Activated CD8-positive, alpha-beta memory T cell treated with anti-CD3 and anti-CD28 coated beads, Interleukin-2, amount 50 U/mL, for 48 hours (primary cell): Measurements from ENCODE around the gene UBR4.

Experiments
- DNase-seq: peaks from one replicate; pipeline ENCODE4 v3.0.0-alpha.2; 2020

UBR4 gene

DNA sequence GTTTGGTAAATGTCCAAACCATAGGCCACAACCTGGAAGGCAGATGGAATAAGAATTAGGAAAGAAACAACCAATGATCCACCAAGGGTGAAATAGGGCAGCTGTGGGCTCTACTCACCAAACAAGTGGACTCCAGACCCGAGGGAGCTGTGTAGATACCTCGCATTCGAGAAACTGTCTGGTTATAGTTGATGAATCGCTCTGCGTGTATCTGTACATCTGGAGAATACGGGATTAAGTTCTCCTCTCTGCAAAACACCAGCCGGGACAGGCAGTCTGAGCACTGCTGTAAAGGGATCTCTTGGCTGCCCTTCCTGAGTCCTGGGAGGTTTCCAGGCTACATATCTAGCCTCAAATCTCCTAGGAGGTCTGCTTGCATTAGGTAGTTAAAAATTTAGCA, 9.4 kb upstream of the UBR4 start:
- DNase-seq: peak; percentile 43

DNA sequence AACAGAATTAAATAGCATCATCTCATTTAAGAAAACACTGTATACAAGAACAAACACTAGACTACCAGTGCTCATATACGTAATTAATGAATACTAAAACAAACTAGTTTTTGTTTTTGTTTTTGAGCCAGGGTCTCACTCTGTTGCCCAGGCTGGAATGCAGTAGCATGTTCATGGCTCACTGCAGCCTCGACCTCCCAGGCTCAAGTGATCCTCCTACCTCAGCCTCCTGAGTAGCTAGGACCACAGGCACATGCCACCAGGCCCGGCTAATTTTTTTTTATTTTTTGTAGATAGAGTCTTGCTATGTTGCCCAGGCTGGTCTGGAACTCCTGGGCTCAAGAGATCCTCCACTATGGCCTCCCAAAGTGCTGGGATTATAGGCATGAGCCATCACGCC, 6.5 kb upstream of the UBR4 start:
- peak; percentile 7 for DNase-seq

DNA sequence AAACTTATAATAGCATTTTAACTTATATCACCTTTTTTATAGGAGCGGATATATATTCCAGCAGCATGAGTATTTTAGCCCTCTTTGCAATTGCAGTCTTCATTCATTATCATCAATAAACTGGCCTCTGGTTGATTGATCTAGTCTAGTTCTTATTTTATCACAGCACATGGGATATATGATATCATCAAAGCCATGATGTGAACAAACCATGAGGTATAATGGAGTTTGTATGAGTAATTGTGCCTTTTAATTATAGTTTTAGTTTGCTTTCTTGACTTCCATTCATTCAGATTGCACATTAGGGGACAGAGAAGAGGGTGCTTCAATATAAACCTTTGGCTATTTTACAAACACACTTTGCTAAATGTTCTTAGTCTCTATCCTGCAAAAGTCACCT, 3.5 kb upstream of the UBR4 start:
- no peak for DNase-seq

DNA sequence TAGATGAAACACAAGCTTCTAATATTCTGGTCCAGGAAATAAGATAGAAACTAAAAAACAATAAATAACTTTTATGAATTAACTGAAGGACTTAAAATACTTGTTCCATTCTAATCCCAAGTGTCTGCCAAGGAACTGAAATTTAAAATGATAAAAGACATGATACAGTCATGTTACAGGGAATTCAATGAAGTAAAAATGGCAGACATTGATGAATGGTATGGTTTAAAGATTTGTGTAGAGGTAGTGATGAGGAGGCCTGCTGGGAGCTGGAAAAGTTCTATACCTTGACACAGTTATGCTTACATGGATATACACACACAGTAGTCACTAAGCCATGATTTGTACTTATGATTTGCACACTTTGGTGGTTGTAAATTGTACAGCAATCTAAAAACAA, 2.1 kb upstream of the UBR4 start:
- no peak for DNase-seq

DNA sequence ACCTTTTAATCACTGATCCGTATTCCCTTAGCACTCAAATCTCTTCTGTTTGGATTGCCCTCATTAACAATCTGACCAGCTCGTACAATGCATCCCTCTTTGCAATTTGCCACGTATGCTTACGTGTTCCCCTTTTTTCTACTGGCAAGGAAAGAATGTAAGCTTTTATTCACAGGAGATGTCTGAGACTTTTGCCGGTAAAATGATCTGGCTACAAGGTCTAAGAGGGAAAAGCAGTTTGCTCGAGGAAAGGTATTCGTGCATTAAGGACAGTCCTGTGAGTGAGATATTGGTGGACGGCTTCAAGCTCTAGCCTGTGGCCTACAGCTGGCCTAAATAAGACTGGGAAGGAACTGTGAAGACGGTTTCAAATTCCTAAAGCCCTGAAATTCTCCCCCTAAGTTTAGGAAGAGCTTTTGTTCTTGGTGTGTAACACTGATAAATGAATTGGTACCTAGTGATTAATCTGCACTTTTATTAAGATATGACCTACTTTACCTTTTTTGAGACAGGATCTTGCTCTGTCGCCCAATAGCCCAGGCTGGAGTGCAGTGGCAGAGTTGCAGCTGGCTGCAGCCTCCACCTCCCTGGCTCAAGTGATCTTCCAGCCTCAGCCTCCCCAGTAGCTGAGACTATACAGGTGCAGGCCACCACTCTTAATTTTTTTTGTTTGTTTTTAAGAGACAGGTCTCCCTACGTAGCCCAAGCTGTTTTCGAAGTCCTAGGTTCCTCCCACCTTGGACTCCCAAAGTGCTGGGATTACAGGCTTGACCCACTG, 895 bp upstream of the UBR4 start:
- DNase-seq: no peak

DNA sequence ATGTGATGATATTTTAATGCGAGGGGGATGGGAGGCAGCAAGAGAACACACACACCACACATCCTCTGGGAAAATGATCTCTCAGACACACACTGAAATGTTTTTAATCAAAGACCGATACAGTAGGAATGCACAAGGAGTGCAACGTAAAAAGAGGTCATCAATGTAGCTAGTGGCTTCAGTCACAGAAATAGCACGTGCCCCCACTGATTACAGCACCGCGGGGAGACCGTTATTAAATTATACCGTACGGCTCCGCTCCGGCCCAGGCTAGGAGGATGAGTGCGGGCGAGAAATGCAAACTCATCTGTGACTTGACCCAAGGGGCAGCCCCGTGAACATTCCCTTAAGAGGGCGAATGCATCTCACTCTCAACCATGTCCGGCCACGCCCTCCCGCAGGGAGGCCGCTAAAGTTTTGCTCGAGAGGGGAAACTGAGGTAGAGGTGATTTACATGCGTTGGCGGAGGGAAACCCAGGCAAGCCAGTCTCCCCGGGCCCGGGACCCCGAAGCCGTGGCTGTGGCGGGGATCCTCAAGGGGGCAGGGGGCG, 552 bp downstream of the UBR4 start:
- DNase-seq: no peak

DNA sequence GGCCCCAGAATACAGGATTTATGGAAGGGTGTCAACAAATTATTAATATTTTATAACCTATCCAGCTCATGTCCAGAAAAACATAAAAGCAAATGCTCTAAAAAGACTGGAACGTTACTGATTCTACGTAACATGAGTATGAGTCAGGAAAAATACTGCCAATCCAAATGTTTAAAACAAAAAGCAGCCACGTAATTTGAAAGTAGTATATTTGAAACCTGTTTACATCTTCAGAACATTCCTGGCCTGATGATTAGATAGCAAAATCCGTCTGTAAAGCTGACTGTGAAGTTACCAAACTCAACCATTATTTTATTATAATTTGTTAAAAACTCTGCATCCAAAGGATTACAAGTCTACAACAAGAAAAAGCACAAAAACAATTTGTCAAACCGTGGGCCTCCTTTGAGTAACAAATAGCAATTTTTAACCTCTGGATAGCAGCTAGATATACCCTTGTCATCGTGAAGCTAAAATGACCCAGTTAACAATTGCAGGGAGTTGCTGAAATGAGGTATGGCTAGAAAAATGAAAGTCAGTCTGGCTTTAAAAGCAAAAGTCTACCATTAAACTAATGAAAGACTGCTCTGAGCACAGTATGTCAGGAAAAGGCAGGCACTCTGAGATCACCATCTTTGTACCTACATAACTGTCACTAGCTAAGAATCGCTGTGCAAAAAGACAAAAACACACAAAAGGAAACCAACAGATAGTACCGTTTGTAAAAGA, 1.2 kb downstream of the UBR4 start:
- DNase-seq: no peak

DNA sequence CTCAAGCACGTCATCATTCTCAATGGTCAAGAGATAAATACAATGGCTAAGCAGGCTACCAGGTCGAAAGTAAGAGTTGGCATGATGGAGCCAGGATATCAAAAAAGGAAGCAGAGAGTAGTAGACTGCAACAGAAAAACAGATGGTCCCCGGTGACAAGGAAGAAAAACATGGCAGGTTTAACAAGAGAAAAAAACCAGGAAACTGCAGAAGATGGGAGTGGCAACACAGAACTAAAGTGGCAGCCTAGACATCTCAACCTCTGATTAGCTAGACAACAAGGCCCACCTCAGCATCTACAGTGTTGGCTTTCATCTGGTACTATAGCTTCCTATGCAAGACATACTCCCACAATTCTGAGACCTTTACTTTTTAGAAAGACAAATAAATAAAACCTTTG, 3.1 kb downstream of the UBR4 start:
- DNase-seq: no peak

DNA sequence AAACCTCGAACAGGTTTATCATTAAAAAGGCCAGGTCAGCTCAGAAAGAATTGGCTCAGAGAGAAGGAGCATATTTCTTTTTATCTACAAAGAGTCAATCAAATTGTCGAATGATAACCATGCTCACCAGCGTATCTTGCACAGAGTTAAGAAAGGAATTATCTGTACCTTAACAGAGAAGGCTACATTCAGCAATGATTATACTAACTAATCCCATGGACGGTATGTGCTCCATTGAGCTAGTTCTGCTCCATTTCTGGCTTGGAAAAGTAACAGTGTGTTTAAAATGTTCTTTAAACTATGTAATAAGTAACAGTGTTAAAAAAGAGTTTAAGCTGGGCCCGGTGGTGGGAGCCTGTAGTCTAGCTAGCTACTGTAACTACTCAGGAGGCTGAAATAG, 4.2 kb downstream of the UBR4 start:
- DNase-seq: no peak

DNA sequence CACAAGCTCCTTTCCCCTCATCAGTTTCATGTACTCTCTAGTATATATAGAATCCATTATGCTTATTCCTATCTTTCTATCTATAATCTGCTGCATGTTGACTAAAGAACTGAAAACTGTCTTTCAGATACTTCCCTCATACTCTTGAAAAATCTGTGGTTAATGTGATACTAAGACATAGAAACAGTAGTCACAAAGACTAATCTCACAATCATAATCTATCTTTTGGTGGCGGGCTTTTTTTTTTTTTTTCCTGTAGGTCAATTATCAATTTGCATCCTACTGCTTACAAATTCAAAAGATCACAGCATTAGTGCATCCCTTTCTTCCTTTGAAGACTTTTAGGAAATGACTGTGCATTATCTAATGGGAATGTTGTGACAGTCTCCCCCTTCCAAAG, 4.7 kb downstream of the UBR4 start:
- no peak for DNase-seq

DNA sequence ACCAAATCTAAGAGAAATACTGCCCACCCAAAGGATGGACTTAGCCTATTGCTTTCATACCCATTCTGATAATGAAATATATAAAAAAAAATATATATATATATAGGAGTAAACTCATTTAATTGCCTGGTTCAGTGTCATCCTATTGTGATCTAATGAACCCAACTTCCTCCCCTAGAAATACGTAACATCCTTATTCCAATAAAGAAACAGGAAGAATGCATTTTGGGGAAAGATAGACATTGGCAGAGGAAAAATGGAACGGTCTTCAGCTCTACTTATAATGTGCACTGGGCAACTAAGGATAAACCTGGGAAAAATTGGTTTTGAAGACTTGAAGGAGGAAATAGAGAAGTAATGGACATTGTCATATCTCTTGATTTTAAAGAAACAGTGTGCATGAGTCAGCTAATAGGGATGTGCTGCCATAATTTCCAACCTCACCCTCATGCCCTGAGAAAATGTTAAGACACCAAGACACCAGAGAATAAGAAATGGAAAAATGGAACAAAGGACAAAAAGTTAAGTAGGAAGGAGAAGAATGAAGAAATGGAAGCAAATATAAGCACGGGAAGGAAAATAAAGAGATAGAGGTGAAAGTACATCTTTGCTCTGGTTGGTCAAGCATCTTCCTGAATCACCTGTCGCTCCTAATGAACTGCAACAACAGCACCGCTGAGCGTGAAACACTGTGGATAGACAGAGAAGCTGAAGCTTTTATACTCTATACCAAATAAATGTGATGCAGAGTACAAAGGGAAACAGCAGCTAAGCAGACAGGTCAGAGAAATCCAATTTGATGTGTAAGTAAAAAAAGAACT, 5.4 kb downstream of the UBR4 start:
- DNase-seq: no peak

DNA sequence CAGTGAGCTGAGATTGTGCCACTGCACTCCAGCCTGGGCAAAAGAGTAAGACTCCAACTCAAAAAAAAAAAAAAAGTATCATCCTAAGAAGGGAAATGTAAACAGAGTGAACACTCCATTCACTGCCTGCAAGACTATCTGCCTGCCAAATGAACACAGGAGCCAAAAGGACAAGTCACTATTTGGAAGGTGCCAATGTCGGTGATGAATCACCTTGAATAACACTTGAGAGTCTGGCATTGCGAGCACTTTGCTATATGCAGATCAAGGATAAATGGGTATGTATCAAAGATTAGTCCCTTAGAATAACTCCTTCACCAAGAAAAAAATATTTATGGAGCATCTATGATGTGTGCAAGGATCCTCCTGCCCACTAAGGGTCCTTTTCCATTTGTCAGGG, 6.6 kb downstream of the UBR4 start:
- DNase-seq: no peak

DNA sequence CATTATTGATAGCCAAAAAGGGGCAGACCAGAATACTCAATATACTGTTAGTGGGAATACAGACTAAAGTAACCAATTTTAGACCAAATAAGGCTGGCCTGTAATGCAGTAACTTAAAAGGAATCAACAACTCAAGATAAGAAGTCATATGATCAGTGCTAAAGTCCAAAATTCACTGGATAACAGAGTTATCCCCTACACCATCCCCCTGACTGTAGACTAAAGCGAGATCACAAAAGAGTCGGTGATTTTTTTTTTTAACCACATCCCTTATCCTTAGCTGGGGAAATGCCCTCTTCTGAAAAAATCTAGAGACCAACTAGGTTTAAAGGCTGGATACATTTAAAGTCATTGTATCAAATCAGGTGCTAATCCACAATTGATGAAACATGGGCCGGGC, 7.7 kb downstream of the UBR4 start:
- DNase-seq: no peak

DNA sequence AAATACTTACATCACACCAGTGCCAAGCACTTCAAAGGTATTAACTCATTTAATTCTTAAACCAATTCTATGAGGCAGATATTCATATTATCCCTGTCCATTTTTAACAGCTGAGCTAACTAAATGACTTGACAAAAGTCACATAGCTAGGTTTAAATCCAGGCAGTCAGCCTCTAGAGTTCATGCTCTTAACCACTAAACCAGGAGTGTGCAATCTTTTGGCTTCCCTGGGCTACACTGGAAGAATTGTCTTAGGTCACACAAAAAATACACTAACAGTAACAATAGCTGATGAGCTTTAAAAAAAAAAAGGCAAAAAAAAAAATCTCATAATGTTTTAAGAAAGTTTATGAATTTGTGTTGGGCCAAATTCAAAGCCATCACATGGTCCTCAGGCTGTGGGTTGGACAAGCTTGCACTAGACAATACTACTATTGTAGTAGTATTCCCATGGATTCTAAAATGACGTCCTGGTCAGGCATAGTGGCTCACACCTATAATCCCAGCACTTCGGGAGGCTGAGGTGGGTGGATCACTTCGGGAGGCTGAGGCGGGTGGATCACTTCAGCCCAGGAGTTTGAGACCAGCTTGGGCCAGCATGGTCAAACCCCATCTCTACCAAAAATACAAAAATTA, 10.0 kb downstream of the UBR4 start:
- no peak for DNase-seq

DNA sequence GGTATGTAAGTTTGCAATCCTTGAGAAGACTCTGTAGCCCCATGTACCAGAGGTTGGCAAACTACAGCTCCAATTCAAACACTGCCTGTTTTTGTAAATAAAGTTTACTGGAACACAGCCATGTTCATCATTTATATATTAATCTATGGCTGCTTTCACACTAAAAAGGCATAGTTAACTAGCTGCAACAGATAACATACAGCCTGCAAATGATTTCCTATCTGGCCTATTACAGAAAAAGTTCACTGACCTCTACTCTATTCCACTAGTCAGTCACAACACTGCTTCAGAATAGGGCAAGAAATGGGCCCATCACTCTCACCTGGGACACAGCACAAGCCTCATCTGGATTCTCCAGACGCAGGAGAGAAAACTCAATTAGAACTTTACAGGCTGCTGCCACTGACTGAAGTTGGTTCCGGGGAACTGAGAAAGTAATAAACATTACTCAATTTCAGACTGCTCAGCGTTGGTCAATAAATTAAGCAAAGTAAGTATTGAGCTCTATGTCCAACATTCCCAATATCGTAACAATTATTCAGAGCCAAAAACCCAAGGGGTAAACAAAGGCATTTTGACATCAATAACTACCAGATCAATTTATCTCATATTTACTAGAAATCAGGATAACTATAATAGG, 10.6 kb downstream of the UBR4 start:
- no peak for DNase-seq

DNA sequence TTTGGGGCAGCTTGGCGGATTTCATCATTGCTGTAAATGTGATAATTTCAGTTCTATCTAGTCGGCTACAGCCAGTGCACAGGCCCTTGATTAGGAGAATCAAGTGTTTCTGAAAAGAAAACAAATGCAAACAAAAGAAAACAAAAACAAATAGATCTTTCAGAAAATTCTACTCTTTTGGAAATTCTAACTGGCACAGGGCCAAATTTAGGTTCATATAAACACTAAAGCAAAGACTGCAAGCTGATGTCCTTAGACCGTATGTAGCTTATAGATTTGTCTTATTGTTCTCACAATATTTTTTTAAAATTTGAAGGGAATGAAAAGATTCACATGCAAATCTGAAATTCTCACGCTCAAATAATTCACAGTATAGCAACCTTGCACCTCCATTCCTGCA, 11.2 kb downstream of the UBR4 start:
- DNase-seq: no peak

DNA sequence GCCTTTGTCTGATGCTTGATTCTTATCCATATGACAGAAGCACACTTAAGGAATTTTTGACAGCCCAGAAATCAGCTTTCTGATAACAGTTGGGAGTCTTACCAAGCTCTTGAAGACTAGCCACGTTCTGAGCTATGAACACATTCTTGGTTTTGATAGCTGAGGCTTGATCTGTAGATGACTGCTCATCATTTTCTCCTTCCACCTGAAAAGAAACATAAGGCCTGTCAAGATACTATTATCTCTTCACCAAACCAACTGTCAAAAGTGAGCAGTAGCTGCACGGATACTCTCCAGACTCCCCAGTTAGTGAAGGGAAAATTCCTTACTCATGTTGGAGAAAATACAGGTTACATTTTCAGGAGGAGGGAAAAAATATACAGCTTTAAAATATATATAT, 12.2 kb downstream of the UBR4 start:
- DNase-seq: no peak

DNA sequence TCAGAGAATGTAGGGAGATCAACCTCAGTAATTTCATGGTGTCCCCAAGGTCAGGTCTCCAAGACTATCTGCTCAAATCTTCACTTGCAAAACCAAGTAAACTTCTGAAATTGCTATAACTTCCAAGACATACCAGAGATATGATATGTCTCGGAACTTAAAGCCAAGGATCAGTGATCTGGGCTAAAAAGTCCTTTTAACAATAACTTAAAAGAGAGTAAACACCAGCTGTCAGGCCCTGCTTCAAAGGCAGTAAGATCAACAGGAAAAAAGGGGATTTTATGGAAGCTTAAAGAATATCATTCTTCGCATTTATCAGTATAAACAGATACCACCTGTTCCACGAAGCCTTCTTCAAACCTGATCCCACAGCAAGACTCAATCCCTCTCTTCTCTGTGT, 13.7 kb downstream of the UBR4 start:
- DNase-seq: no peak

DNA sequence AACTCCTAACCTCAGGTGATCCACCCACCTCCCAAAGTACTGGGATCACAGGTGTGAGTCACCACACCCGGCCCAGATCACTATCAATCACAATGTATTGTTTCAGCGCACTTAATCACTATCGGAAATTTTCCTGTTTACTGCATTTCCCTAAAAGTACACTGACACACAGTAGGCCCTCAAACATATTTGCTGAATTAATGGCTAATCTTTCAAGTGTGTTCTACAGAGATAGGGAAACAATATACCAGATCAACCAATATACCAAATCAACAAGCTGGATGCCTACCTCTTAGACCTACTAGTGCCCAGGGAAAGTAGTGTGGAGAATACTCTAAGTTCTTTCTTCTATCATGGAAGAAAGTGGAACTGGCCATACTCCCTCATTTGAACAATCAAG, 17.1 kb downstream of the UBR4 start:
- DNase-seq: no peak

DNA sequence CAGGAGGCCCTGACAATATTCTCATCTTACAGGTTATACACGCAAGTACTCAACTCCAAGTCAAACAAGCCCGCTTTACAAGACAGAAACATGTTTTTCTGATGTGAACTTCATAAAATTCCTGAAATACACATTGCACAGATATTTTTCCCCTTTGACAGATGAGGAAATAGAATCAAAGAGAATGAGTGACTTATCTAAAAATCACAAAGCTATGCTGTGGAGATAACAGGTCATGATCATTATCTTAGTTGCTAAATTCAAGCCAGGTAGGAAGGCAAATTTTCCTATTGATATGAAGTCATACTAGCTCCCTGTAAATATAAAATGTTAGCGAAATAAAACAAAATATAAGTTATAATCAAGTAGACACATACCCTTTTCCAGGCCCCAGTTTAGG, 18.3 kb downstream of the UBR4 start:
- no peak for DNase-seq

DNA sequence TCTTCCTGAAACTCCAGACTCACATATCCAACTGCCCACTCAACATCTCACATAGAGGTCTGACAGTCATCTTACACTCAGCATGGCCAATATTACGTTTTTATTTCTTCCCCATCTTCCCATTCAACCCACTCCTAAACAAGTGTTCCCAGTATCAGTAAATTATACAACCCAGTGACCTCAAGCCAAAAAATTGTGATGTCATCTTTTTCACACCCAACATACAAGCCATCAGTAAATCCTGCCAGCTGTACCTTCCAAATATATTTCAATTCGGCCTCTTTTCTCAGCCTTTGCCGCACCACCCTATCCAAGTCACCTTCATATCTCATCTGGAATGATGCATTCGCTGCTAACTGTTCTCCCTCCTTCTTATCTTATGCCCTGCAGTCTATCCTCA, 19.6 kb downstream of the UBR4 start:
- DNase-seq: no peak

DNA sequence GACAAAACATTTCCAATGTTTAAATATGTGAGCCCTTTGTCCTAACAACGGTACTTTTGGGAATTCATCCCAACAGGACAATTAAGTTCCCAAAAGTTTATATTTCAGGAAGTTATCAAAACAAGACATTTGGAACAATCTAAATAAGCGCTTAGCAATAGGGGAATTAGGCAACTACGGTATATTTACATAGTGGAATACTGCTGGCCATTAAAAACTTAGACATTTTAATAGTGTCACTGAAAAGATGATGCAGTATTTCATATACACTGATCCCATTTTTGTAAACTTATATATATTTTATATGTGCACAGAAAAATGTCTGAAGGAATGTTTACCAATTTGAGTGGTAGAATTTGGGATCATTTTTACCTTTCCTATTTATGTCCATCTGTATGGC, 20.8 kb downstream of the UBR4 start:
- no peak for DNase-seq

DNA sequence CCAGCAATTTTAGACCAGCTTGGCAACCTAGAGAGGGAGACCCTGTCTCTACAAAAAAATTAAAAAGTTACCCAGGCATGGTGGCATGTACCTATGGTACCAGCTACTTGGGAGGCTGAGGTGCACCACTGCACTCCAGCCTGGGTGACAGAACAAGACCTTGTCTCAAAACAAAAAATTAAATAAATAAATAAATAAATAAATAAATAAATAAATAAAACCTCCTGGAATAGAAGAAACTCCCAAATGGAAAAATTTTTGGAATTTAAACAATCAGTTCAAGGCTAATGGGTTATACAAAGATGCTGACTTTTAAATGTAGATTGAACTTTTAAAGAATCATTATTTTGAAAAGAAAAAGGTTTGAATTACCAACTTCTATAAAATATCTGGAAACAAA, 22.2 kb downstream of the UBR4 start:
- DNase-seq: no peak
